Neural cell (in vitro differentiated cells): Measurements from ENCODE around the gene GLCE. TPM values are rescaled to one million over a fixed set of nuclear protein-coding genes. Genes with fewer than 3 reads are reported as not detected.

Experiments
- H2AFZ ChIP-seq: fragments of 200-600, 300-800 bp; sonication (generic), shearing (Covaris generic); 2 replicates; pipeline ENCODE4 v1.6.0; 2014; ENCODE audit warnings: low read depth, mild to moderate bottlenecking, antibody characterized with exemption, low read length, moderate library complexity
- H3F3A ChIP-seq: fragments of 200-600 bp; shearing (Covaris generic); 2 replicates; pipeline ENCODE4 v1.6.1; 2016; ENCODE audit warnings: mild to moderate bottlenecking, moderate library complexity, mixed read lengths, antibody characterized with exemption, low read length; ENCODE audit not compliant: insufficient read depth, poor library complexity, severe bottlenecking
- H3K27ac ChIP-seq: fragments of 200-600, 300-800 bp; sonication (generic), shearing (Covaris generic); 2 replicates; pipeline ENCODE4 v1.5.1; 2014; ENCODE audit warnings: mild to moderate bottlenecking, low read length, moderate library complexity
- H3K27me3 ChIP-seq: fragments of 300-800, 200-600 bp; sonication (generic), shearing (Covaris generic); 2 replicates; pipeline ENCODE4 v1.6.0; 2014; ENCODE audit warnings: mild to moderate bottlenecking, low read depth, low read length, moderate library complexity; ENCODE audit not compliant: insufficient read depth
- H3K36me3 ChIP-seq: fragments of 300-800, 200-600 bp; sonication (generic), shearing (Covaris generic); 2 replicates; pipeline ENCODE4 v1.5.1; 2014; ENCODE audit warnings: mild to moderate bottlenecking, antibody characterized with exemption, low read length, moderate library complexity; ENCODE audit not compliant: insufficient read depth
- H3K4me2 ChIP-seq: fragments of 300-800, 200-600 bp; sonication (generic), shearing (Covaris generic); 2 replicates; pipeline ENCODE4 v1.6.0; 2014; ENCODE audit warnings: mild to moderate bottlenecking, low read length
- H3K4me3 ChIP-seq: fragments of 300-800, 200-600 bp; sonication (generic), shearing (Covaris generic); 2 replicates; pipeline ENCODE4 v1.5.1; 2014; ENCODE audit warnings: mild to moderate bottlenecking, low read length, moderate library complexity
- H3K79me2 ChIP-seq: fragments of 200-600 bp; shearing (Covaris generic); replicated peaks from 2 replicates; pipeline ENCODE4 v1.6.0; 2014; ENCODE audit warnings: mild to moderate bottlenecking, low read length, moderate library complexity; ENCODE audit not compliant: insufficient read depth
- H3K9ac ChIP-seq: fragments of 300-800, 200-600 bp; sonication (generic), shearing (Covaris generic); 2 replicates; pipeline ENCODE4 v1.6.1; 2016; ENCODE audit warnings: mild to moderate bottlenecking, low read length, mixed read lengths
- H3K9me2 ChIP-seq: fragments of 200-600 bp; shearing (Covaris generic); 2 replicates; pipeline ENCODE4 v1.6.1; 2016; ENCODE audit warnings: mild to moderate bottlenecking, low read length, mixed read lengths; ENCODE audit not compliant: insufficient read depth
- H3K9me3 ChIP-seq: fragments of 200-600, 300-800 bp; sonication (generic), shearing (Covaris generic); 2 replicates; pipeline ENCODE4 v1.6.1; 2016; ENCODE audit warnings: mild to moderate bottlenecking, mixed run types, low read length, moderate library complexity, mixed read lengths
- H4K20me1 ChIP-seq: fragments of 200-600 bp; shearing (Covaris generic); 2 replicates; pipeline ENCODE4 v1.6.1; 2016; ENCODE audit warnings: mild to moderate bottlenecking, mixed run types; ENCODE audit not compliant: insufficient read depth
- MXI1 ChIP-seq: fragments of 450-650 bp; conservative IDR thresholded peaks from 2 replicates; pipeline ENCODE4 v1.6.1; 2014; ENCODE audit warnings: antibody characterized with exemption, mild to moderate bottlenecking; ENCODE audit not compliant: poor library complexity, severe bottlenecking
- POLR2AphosphoS5 ChIP-seq: IDR thresholded peaks from 2 replicates; pipeline ENCODE4 v1.6.1; 2012
- SMC3 ChIP-seq: fragments of 450-650 bp; conservative IDR thresholded peaks from 2 replicates; pipeline ENCODE4 v1.6.1; 2014; ENCODE audit warnings: antibody characterized with exemption, mild to moderate bottlenecking, moderate library complexity; ENCODE audit not compliant: poor library complexity
- TAF1 ChIP-seq: IDR thresholded peaks from 2 replicates; pipeline ENCODE4 v1.6.1; 2012; ENCODE audit warnings: low read depth
- polyA plus RNA-seq: library from polyadenylated mRNA; depleted of rRNA; stranded (reverse); fragments of >200 nt; gene quantifications from 2 replicates; pipeline ENCODE4 v1.2.3, GENCODE V29; 2014
- TF ChIP-seq, protein P1 (sequence below): fragments of 450-650 bp; IDR thresholded peaks from 2 replicates; pipeline ENCODE4 v1.5.1; 2014; ENCODE audit warnings: antibody characterized with exemption, mild to moderate bottlenecking, moderate library complexity; ENCODE audit not compliant: poor library complexity, severe bottlenecking
- TF ChIP-seq, protein P2 (sequence below): IDR thresholded peaks from 2 replicates; pipeline ENCODE4 v1.6.1; 2012; ENCODE audit warnings: borderline replicate concordance

GLCE gene
- polyA plus RNA-seq, 1 donor from 2014 or later = 31.5 TPM

GRCh38 chr15:69210574-69210973 lies 50.1 kb downstream of the GLCE start:
- Histone ChIP-seq H2AFZ (no peak overlapping the region), H3K4me3 (no peak overlapping the region), H3K27ac (no peak overlapping the region), H3F3A (no peaks in the 10 kb centered on the region), H3K9me2 (no peaks in the 10 kb centered on the region), H3K27me3 (no peaks in the 10 kb centered on the region), H3K9me3 (no peaks in the 10 kb centered on the region), H3K9ac (no peak overlapping the region), H3K36me3 (no peaks in the 10 kb centered on the region), H3K79me2 (no peaks in the 10 kb centered on the region), H3K4me2 (no peak overlapping the region), H4K20me1 (no peaks in the 10 kb centered on the region)
- TF ChIP-seq MXI1 (no peak), TAF1 (no peak), POLR2AphosphoS5 (no peak)
- TF ChIP-seq, protein P1, sequence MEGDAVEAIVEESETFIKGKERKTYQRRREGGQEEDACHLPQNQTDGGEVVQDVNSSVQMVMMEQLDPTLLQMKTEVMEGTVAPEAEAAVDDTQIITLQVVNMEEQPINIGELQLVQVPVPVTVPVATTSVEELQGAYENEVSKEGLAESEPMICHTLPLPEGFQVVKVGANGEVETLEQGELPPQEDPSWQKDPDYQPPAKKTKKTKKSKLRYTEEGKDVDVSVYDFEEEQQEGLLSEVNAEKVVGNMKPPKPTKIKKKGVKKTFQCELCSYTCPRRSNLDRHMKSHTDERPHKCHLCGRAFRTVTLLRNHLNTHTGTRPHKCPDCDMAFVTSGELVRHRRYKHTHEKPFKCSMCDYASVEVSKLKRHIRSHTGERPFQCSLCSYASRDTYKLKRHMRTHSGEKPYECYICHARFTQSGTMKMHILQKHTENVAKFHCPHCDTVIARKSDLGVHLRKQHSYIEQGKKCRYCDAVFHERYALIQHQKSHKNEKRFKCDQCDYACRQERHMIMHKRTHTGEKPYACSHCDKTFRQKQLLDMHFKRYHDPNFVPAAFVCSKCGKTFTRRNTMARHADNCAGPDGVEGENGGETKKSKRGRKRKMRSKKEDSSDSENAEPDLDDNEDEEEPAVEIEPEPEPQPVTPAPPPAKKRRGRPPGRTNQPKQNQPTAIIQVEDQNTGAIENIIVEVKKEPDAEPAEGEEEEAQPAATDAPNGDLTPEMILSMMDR = no peak

- TF ChIP-seq, protein P1 = peak; percentile 8
- TF ChIP-seq, protein P2, sequence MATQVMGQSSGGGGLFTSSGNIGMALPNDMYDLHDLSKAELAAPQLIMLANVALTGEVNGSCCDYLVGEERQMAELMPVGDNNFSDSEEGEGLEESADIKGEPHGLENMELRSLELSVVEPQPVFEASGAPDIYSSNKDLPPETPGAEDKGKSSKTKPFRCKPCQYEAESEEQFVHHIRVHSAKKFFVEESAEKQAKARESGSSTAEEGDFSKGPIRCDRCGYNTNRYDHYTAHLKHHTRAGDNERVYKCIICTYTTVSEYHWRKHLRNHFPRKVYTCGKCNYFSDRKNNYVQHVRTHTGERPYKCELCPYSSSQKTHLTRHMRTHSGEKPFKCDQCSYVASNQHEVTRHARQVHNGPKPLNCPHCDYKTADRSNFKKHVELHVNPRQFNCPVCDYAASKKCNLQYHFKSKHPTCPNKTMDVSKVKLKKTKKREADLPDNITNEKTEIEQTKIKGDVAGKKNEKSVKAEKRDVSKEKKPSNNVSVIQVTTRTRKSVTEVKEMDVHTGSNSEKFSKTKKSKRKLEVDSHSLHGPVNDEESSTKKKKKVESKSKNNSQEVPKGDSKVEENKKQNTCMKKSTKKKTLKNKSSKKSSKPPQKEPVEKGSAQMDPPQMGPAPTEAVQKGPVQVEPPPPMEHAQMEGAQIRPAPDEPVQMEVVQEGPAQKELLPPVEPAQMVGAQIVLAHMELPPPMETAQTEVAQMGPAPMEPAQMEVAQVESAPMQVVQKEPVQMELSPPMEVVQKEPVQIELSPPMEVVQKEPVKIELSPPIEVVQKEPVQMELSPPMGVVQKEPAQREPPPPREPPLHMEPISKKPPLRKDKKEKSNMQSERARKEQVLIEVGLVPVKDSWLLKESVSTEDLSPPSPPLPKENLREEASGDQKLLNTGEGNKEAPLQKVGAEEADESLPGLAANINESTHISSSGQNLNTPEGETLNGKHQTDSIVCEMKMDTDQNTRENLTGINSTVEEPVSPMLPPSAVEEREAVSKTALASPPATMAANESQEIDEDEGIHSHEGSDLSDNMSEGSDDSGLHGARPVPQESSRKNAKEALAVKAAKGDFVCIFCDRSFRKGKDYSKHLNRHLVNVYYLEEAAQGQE = no peak
- no peak for TF ChIP-seq TAF1
- no peak for TF ChIP-seq POLR2AphosphoS5
- no peak for TF ChIP-seq SMC3
- Histone ChIP-seq H3K36me3 (no peaks in the 10 kb centered on the region), H3K4me3 (no peak overlapping the region)
These were observed 53.4 kb downstream of the GLCE start for GRCh38 chr15:69213786-69214185.

More at GRCh38 chr15:69213786-69214185, 53.4 kb downstream of the GLCE start:
- no peaks in the 10 kb centered on the region for H3K9me3 ChIP-seq
- no peak overlapping the region for H3K4me2 ChIP-seq
- no peaks in the 10 kb centered on the region for H3K9me2 ChIP-seq
- H4K20me1 ChIP-seq = no peaks in the 10 kb centered on the region
- no peak overlapping the region for H2AFZ ChIP-seq
- H3K79me2 ChIP-seq = no peaks in the 10 kb centered on the region
- no peaks in the 10 kb centered on the region for H3F3A ChIP-seq
- no peak overlapping the region for H3K9ac ChIP-seq
- no peak overlapping the region for H3K27ac ChIP-seq
- no peaks in the 10 kb centered on the region for H3K27me3 ChIP-seq
